Stimulated activated CD4-positive, alpha-beta T cell treated with anti-CD3 and anti-CD28 coated beads, Interleukin-12 subunit alpha, Interleukin-12 subunit beta, amount 100 ng/mL, for 24 hours (primary cell): ENCODE measurements around the gene EIPR1.
"Not testable (repeated sequence)": the region's sequence is repeated elsewhere in the genome, so short reads cannot be mapped to it uniquely, and the experiment has no call there.

Experiments
- DNase-seq, 2 experiments: peaks; one replicate each; pipeline ENCODE4 v3.0.0-alpha.2; 2020; ENCODE audit warnings: low read depth in 2 of 2

The EIPR1 gene

DNA sequence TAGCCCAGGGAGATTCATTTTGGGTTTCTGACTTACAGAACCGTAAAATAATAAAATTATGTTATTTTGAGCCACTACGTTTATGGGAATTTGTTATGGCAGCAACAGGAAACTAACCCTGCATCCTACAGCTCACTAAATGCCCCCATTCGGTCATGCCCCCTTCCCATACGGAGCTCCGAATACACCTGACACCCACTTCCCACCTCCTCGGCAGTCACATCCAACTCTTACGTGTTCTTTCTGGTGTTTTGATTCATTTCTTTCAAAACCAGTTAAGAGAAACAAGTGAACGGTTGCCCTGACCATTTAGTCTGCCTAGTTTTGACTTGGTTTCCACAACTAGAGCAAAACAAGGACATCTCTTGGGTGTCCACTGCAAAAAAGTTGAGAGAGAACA, 19.7 kb downstream of the EIPR1 start:
- DNase-seq, result no peak

DNA sequence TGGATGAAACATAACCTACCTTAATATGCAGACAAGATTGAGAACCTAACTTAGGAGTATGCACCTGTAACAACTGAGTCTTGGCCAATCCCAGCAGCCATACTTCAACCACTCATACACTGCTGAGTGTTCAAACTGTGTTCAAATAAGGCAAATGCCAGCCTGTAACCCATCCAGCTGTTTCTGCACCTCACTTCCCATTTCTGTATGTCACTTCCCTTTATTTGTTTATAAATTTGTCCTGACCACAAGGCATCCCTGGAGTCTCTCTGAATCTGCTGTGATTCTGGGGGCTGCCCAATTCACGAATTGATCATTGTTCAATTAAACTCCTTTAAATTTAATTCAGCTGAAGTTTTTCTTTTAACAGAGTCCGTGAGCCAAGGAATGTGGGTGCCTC, 20.2 kb downstream of the EIPR1 start:
- DNase-seq, result not testable (repeated sequence)

GRCh38 chr2:3356799-3357198, 20.8 kb downstream of the EIPR1 start:
- DNase-seq, result no peak

GRCh38 chr2:3355951-3356569, 21.6 kb downstream of the EIPR1 start:
- no peak for DNase-seq

DNA sequence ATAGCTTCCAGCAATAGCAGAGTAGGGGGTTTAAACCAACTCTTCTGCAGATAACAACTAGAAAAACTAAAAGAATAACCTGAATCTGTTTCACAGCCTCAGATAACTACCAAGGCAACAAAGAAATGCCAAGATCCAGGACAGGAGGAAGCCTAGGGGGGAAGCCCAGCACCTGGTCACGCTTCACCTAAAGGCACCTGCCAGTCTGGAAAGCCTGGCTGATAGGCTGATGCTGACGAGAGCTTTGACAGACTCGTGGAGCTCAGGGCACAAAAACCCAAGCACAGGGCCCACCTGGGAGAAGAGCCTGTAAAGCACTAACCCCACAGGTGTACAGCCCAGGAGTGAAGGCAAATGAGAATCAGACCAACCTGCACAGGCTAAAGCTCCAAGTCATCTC, 22.6 kb downstream of the EIPR1 start:
- no peak for DNase-seq

DNA sequence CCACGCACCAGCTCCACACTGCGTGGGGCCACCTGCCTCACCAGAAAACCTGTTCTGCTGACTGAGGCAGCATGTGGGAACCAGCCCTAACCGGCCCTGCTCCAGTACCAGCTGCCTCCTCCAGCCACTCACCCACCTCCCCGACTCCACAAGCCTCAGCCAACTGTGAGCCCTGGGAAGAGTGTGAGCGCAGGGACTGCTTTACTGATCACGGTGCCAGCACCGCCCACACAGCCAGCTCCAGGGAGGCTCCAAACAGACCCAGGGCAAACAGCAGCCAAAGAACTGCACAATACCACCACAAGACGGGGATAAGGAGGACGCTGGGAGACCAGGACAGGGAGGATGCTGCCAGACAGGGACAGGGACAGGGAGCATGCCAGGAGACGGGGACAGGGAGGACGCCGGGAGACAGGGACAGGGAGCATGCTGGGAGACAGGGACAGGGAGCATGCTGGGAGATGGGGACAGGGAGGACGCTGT, 28.4 kb downstream of the EIPR1 start:
- DNase-seq, result no peak

- no peak for DNase-seq
These were observed 28.9 kb downstream of the EIPR1 start for GRCh38 chr2:3348767-3349166.

- no peak for DNase-seq
These were observed 32.0 kb downstream of the EIPR1 start for GRCh38 chr2:3345621-3346020.

- DNase-seq, result no peak
These were observed 32.7 kb downstream of the EIPR1 start for GRCh38 chr2:3344897-3345296.

DNA sequence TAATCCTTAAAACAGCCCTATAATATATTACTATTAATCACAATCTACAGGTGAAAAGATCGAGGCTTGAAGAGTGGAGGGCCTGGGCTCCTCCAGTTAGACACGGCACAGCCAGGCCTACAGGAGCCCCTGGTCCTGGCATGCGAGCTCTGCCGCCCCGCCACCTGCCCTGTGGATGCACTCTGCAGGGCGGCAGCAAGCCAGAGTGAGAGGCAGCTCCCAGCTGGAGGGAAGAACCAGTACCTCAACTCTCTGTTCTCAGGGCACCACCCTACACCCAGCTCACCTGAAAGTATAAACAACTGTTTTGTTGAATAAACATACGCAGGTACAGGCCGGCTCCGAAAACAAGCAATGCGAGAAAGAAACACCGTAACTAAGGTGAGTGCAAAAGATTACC, 34.6 kb downstream of the EIPR1 start:
- no peak for DNase-seq

DNA sequence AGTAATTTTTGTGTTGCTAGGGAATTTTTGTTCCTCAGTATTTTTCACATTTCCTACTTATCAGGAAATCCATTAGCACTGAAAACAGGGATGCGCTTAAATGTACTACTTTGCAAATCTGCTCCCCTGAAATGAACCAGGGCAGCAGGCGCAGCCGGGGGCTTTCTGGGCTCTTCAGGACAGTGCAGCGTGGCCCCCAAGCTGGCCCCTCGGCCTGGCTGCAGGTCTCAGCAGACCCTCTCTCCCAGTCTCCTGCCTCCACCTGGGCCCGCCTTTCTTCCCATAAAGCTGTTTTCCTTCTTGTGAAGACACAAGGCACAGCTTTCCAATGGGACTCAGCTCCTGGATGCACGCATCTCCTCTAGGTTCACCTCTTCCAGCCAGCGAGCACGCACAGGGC, 35.3 kb downstream of the EIPR1 start:
- no peak for DNase-seq

GRCh38 chr2:3341336-3341735, 36.3 kb downstream of the EIPR1 start:
- DNase-seq, result no peak

- DNase-seq, result no peak
These were observed 37.5 kb downstream of the EIPR1 start for GRCh38 chr2:3340144-3340543.

DNA sequence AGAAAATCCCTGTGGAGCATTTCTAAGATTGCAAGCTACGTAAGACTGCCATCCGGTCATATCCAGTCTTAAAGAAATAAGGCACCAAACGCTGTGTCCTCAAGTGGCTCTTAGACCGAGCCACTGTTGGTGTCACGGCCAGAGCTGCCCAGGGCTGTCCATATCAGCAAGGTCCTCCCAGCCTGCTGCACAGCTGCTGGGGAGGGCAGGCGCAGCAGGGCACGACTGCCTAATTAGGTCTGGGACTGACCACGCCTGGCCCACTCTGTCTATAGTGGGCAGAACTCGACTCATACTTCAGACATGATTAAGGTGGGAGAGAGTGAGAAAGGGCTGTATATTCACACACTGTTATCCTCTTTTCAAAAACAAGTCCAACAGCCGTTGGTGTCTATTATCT, 39.3 kb downstream of the EIPR1 start:
- no peak for DNase-seq

DNA sequence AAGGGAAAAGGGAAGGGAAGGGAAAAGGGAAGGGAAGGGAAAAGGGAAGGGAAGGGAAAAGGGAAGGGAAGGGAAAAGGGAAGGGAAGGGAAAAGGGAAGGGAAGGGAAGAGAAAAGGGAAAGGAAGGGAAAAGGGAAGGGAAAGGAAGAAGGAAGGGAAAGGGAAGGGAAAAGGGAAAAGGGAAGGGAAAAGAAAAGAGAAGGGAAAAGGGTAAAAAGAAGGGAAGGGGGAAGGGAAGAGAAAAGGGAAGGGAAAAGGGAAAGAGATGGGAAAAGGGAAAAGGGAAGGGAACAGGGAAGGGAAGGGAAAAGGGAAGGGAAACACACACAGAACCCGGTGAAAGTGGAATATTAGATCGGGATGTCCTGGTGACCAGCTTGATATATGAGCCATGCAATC, 40.8 kb downstream of the EIPR1 start:
- DNase-seq, result no peak

DNA sequence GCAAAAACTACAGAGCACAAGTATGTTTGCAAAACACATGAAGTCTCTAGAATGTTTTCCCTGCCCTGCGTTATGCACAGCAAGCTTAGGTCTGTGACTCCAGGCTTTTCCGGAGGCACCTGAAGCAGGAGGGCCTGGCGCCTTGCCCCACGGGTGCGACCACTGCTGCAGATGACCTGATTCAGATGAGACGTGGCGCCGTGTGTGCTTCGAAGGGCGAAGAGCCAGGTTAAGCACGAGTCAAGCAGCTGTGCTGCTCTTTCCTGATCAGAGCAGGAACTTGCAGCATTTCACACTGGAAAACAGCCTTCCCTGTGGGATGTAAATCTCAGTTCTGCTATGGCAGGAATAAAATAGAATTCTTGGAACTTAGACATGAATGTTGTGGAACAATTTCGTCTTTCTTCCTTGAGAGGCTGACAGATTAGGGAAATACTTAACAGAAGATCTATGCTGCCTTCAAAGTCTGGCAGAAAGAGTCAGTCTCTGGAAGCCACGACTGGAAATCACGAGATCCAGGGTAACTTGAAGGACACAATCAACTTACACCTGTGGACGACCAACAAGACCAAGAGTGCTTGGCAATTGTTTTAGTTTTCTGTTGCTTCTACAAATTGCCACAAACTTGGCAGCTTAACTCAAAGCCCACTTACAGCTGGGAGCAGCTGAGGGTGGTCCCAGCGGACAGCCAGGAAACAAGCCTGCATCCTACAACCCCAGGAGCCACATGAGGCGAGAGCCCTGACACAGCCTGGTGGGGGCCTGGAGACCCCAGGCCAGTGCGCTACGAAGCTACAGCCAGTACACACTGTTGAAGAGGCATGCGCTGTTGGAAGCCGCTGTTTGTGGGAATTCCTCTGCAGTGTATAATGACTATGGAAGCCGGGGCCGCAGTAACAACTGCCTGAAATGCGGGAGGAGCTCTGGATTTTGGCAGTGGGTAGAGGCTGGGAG, 42.9 kb downstream of the EIPR1 start:
- DNase-seq, result no peak

DNA sequence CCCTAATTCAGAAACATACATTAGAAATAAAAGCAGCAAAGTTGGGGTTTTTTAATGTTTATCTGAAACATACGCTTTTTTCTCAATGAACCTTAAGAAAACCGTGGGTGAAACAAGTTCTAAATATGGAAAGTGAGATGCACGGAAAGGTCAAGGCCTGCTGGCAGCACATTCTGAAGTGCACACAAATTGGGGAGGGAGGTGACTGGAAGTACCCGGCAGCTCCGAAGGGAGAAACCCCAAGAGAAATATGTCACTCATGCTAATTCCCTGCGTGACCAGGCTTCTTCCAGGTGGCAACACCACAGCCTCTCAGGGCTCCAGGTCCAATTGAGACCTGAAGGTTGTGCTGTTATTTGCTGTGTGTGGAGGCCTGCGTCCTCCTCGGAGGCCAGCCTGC, 45.5 kb downstream of the EIPR1 start:
- no peak for DNase-seq

GRCh38 chr2:3329491-3329890, 48.1 kb downstream of the EIPR1 start:
- no peak for DNase-seq

DNA sequence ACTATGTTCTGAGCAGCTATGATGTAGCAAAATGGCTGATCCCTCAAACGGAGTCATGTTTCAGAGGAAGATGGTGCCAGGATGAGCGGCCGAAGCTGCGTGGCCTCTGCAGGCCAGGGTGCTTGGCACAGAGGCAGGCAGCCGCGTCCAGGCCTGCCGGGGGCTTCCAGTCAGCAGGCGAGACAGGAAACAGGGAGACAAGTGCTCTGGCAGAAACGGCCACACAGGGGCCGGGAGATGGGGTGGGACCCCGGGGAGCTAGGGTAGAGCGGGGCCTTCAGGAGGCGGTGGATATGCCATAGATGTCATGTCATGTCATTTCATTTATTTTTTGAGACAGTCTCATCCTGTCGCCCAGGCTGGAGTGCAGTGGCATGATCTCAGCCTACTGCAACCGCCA, 50.7 kb downstream of the EIPR1 start:
- no peak for DNase-seq

GRCh38 chr2:3326182-3326537, 51.5 kb downstream of the EIPR1 start:
- no peak for DNase-seq

DNA sequence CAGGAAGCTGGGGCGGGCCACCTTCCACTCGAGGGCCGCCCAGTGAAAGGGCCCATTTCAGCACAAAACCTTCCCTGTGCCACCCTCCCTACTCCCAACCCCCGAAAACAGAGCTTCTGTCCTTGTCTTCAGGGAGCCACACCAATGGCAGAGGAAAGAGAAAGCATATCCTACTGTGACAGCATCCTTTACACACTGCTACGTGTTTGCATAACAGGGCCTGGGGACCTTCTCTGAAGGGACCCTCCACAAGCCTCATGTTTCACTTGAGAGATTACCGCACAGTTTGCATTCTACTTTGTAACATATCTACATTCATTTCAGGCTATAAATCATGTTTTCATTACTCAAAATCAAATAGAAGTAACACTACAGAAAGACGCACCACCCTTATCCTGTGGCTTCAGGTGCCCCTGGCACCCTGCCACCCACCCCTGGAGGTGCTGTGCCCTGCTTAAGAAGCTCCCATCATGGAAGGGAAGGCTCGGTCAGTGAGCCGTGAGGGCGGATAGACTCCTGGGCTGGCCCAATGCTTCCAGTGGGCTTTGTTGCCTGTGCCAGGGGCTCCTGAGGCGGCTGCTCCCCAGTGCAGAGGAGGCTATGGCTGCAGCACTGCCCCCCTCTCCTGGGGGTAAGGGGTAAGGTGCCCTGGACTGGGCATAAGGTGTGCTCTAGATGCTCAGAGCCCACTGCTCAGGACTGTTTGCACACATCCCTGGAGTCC, 52.0 kb downstream of the EIPR1 start:
- DNase-seq, result no peak

GRCh38 chr2:3324404-3325281, 53.0 kb downstream of the EIPR1 start:
- no peak for DNase-seq
